B cell (primary cell): ENCODE results near the gene ALKBH2.

Experiments
- EZH2 ChIP-seq: IDR thresholded peaks from 2 replicates; pipeline ENCODE4 v1.6.1; 2012; ENCODE audit warnings: borderline replicate concordance, low read depth, mild to moderate bottlenecking, moderate library complexity, low read length; ENCODE audit not compliant: insufficient read depth, poor library complexity, severe bottlenecking
- TF ChIP-seq, protein P1 (sequence below): fragments of 200-600 bp; IDR thresholded peaks from one replicate; pipeline ENCODE4 v1.8.0; 2022; ENCODE audit warnings: antibody characterized with exemption, mild to moderate bottlenecking

DNA sequence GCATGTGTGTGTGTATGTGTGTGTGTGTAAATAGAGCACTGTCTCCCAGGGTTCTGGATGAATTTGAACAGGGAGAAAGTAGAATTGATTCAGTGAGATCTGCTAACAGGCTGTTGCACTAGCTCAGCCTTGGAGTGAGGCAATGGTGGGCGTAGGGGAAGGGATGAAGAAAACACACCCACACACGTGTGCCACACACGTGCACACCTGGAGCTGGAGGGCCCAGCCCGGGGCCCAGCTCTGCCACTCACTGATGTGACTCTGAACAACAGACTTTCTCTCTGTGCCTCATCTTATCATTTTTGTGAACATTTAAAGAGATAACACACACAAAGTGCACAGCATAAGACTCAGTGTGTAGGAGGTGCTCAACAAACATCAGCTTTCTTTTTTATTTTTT is 27.3 kb upstream of the ALKBH2 start:
- TF ChIP-seq, protein P1, sequence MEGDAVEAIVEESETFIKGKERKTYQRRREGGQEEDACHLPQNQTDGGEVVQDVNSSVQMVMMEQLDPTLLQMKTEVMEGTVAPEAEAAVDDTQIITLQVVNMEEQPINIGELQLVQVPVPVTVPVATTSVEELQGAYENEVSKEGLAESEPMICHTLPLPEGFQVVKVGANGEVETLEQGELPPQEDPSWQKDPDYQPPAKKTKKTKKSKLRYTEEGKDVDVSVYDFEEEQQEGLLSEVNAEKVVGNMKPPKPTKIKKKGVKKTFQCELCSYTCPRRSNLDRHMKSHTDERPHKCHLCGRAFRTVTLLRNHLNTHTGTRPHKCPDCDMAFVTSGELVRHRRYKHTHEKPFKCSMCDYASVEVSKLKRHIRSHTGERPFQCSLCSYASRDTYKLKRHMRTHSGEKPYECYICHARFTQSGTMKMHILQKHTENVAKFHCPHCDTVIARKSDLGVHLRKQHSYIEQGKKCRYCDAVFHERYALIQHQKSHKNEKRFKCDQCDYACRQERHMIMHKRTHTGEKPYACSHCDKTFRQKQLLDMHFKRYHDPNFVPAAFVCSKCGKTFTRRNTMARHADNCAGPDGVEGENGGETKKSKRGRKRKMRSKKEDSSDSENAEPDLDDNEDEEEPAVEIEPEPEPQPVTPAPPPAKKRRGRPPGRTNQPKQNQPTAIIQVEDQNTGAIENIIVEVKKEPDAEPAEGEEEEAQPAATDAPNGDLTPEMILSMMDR: no peak
- no peak for TF ChIP-seq EZH2
